Measurements from ENCODE around the gene FGF9.

FGF9 gene

DNA sequence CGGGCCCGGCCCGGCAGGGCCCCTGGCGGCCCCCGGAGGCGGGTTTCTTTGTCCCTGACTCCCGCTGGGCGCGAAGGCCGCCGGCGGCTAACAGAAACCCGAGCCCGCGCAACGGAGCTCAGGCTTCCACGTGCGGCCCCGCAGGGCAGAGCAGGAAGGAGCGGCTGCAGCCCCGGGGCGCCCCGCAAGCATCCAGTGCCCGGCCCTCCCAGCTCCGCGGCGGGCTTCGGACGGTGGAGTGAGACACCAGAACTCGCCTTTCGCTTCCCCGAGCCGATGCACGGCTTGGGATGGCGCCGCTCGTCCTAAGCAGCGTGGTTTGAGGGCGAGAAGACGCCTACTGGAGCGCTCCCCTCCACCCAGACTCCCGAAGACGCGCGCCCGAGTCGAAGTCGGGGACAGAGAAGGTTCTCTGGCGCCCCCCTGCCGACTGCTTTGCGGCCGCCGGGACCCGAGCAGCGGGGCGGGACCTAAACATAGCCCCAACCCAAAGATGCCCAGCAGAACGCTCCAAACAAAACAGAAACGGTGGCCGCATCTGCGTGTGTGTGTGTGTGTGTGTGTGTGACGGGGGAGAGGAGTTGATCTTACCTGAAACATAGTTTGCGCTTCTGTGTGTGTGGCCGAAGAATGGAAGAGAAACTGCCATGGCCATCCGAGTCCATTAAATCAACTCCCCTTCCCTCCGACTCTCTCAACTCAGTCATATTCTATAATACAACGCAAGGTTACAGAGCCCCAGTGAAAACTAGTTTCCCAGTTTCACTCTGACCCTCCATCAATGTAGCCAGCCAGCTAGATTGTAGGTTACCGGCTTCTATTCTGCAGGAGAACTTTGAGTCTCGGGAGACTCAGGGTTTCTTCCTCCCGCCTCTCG, 629 bp upstream of the FGF9 start:
- DNase-seq (ENCODE audit: extremely low read depth, low read depth): no peak
- peak; percentile 19 for TF ChIP-seq CTCF (IDR thresholded peaks at IDR 0.05; ENCODE audit: low read depth, low read length)

GRCh38 chr13:21671620-21672286, 880 bp downstream of the FGF9 start:
- DNase-seq (ENCODE audit: extremely low read depth, low read depth): no peak

DNA sequence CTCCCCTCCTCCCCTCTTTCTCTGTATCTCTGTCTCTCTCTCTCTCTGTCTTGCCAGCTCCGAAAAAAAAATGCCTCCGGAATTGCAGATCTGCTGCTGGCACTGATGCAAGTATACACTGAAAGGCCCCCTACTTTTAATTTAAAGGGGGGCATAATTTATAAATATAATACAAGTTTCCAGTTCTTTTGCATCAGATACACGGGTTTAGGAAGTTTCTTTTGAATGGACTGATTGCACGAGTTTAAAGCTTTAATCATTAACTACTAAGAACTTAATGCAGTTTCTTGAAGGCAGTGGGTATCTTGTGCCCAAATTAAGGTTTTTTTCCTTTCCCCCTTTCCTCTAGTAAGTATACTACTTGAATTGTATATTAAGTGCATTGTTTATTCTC, 1.4 kb downstream of the FGF9 start:
- no peak for DNase-seq (ENCODE audit: extremely low read depth, low read depth)
- TF ChIP-seq CTCF (IDR thresholded peaks at IDR 0.05; ENCODE audit: low read depth, low read length): no peak

More at GRCh38 chr13:21671620-21672286, 880 bp downstream of the FGF9 start:
- TF ChIP-seq CTCF (IDR thresholded peaks at IDR 0.05; ENCODE audit: low read depth, low read length): no peak

- TF ChIP-seq CTCF (IDR thresholded peaks at IDR 0.05; ENCODE audit: low read depth, low read length): no peak
- no peak for DNase-seq (ENCODE audit: extremely low read depth, low read depth)
Measured at GRCh38 chr13:21672796-21673538, 2.1 kb downstream of the FGF9 start.

DNA sequence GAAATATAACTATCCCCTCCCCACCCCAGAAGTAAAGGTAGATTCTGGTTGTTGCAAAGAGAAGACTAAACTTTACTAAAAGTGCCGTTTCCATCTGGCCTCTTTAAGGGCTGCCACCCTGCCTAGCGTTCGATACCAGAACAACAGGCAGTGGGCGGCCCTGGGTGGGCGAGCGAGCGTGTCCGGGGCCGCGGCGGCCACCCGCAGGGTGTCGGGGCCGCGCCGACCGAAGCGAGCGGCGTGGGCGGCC, 2.6 kb downstream of the FGF9 start:
- DNase-seq (ENCODE audit: extremely low read depth, low read depth): no peak
- TF ChIP-seq CTCF (IDR thresholded peaks at IDR 0.05; ENCODE audit: low read depth, low read length): no peak

DNA sequence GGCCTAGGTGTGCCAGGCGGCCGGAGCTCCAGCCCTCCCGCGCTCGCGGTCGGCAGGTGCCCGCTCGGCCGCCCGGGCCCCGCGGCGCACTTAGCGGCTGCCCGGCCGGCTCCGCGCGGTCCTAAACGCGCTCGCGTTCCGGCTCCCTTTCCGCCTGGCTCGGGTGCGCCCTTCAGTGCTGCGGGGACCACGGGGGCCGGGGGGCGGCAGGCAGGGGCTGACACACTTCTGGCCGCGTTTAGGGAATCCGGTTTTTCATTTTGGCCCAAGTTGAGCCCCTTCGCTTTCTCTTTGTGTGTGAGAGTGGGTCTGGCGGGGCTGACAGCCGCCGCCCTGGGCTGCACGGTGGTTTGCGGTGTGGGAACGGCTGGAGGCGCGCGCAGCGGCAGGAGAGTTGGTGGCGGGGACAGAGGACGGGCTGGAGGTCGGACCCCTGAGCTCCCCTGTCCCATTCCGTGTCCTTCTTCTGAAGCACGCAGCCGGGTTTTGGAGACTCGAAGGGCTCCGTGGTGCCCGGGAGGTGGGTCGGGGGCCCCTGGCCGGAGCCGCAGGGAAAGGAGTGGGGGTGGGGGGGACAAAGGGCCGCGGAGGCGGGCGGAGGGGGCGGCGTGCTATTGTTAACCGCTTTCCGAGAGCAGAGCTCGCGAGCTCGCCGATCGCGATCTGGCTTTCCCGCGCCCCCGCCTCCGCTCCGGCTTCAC, 3.1 kb downstream of the FGF9 start:
- no peak for TF ChIP-seq CTCF (IDR thresholded peaks at IDR 0.05; ENCODE audit: low read depth, low read length)
- no peak for DNase-seq (ENCODE audit: extremely low read depth, low read depth)
